ENCODE measurements around the gene CUEDC1. TPM values are rescaled to one million over a fixed set of nuclear protein-coding genes. Genes with fewer than 3 reads are reported as not detected.

Gene CUEDC1
- total and polyA plus RNA-seq, 2 donors (not counting 1 experiment from before 2014, with no cell fraction given), result 0.57 TPM; not detected in 1

DNA sequence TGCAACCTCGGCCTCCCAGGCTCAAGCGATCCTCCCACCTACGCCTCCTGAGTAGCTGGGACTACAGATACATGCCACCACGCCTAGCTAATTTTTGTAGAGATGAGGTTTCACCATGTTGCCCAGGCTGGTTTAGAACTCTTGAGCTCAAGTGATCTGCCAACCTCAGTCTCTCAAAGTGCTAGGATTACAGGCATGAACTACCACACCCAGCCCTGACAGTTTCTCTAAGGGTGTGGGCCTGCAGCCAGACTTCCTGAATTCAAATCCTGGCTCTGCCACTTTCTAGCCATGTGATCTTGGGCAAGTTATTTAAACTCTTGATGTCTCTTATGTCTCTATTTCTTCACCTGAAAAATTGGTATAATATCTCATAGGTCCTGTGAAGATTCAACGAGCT is 5.6 kb downstream of the CUEDC1 start:
- no peak overlapping the region for H3K4me2 ChIP-seq (replicated peaks; ENCODE audit: low read depth, low read length, poor library complexity, severe bottlenecking)
- no peaks in the 10 kb centered on the region for H4K20me1 ChIP-seq (ENCODE audit: control insufficient read depth, insufficient read depth, low read length, poor library complexity, severe bottlenecking)
- no peak overlapping the region for H3K9ac ChIP-seq (ENCODE audit: low read length)
- no peak overlapping the region for H3K4me3 ChIP-seq (ENCODE audit: control extremely low read depth in 1 of 5, extremely low read depth in 1 of 5, insufficient read depth in 1 of 5, low read depth in 2 of 5, low read length in 4 of 5)
- Mint-ChIP-seq H3K4me1 (peaks cover 47% of the 10 kb centered on the region), H3K27ac (no peak overlapping the region), H3K27me3 (peaks cover 60% of the 10 kb centered on the region), H3K4me3 (no peak overlapping the region), H3K9me3 (ENCODE audit: insufficient read depth) (no peaks in the 10 kb centered on the region)
- ATAC-seq (ENCODE audit: low read depth), result no peak
- peaks cover 0 to 53% (median 25%) of the 10 kb centered on the region in 4 experiments for H3K27me3 ChIP-seq (replicated peaks in 1 of 4; ENCODE audit: control extremely low read depth in 1 of 4, control insufficient read depth in 3 of 4, insufficient read depth in 4 of 4, low read length in 3 of 4)
- ChIA-PET POLR2A (interaction anchor here (0.7 kb wide), 1 partner anchor 696 kb away, joined by 6 read pairs; no protein-coding TSS in a partner anchor), CTCF (interaction anchor here (1.2 to 6.1 kb wide), 4 partner anchors 9 to 90 kb away, joined by 3 to 31 read pairs (median 5); no protein-coding TSS in a partner anchor)
- TF ChIP-seq EZH2 (IDR thresholded peaks at IDR 0.05; ENCODE audit: borderline replicate concordance, insufficient read depth, low read depth, low read length, poor library complexity, severe bottlenecking), result no peak
- TF ChIP-seq, protein P1, sequence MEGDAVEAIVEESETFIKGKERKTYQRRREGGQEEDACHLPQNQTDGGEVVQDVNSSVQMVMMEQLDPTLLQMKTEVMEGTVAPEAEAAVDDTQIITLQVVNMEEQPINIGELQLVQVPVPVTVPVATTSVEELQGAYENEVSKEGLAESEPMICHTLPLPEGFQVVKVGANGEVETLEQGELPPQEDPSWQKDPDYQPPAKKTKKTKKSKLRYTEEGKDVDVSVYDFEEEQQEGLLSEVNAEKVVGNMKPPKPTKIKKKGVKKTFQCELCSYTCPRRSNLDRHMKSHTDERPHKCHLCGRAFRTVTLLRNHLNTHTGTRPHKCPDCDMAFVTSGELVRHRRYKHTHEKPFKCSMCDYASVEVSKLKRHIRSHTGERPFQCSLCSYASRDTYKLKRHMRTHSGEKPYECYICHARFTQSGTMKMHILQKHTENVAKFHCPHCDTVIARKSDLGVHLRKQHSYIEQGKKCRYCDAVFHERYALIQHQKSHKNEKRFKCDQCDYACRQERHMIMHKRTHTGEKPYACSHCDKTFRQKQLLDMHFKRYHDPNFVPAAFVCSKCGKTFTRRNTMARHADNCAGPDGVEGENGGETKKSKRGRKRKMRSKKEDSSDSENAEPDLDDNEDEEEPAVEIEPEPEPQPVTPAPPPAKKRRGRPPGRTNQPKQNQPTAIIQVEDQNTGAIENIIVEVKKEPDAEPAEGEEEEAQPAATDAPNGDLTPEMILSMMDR (IDR thresholded peaks at IDR 0.05), result no peak
- no peak overlapping the region for H3K27ac ChIP-seq (ENCODE audit: low read length in 2 of 2)
- 100% methylated on average over 2 of the region's 5 CpGs for WGBS (ENCODE audit: insufficient coverage)
- no peaks in the 10 kb centered on the region for H3K79me2 ChIP-seq (ENCODE audit: control insufficient read depth, insufficient read depth, low read length)
- intact Hi-C loops (cut with micrococcal nuclease), result loop anchor here (5.0 kb wide), 1 partner anchor 82 kb away; no protein-coding TSS in a partner anchor
- no peak overlapping the region for H2AFZ ChIP-seq (ENCODE audit: insufficient read depth, low read depth, low read length, poor library complexity, severe bottlenecking)
- H3K9me3 ChIP-seq (ENCODE audit: control extremely low read depth in 1 of 3, control insufficient read depth in 2 of 3, insufficient read depth in 1 of 3, low read length in 2 of 3), result peaks cover 0 to 10% (median 0%) of the 10 kb centered on the region in 3 donors
- H3K4me1 ChIP-seq (ENCODE audit: control insufficient read depth in 2 of 2, insufficient read depth in 2 of 2, low read length in 2 of 2), result peaks cover 36 to 54% of the 10 kb centered on the region in 2 donors
- no peaks in the 10 kb centered on the region for H3K36me3 ChIP-seq (replicated peaks in 1 of 2; ENCODE audit: control extremely low read depth in 1 of 2, control insufficient read depth in 1 of 2, extremely low read depth in 1 of 2, insufficient read depth in 2 of 2, low read length in 1 of 2)
- DNase-seq, result no peak

All from B cell (primary cell).